HFF-Myc (cell line): ENCODE data around the gene PMAIP1.
A peak's percentile ranks its signal among the peaks of the same experiment; 100 is the strongest.
"Not testable (repeated sequence)": the region's sequence is repeated elsewhere in the genome, so short reads cannot be mapped to it uniquely, and the experiment has no call there.

ENCODE experiments used
- DNase-seq: peaks from one replicate; pipeline ENCODE4 v3.0.0-alpha.2; 2011; ENCODE audit warnings: low read depth; ENCODE audit errors: extremely low read depth
- H3K4me3 ChIP-seq: replicated peaks from 2 replicates; pipeline ENCODE4 v1.5.1; 2011; ENCODE audit warnings: low read depth, mild to moderate bottlenecking, control low read depth, low read length
- CTCF ChIP-seq: IDR thresholded peaks from 2 replicates; pipeline ENCODE4 v1.5.1; 2012; ENCODE audit warnings: mild to moderate bottlenecking, low read depth, low read length, control low read depth; ENCODE audit errors: missing control alignments

PMAIP1 gene

GRCh38 chr18:59899298-59900221 is at the start of gene PMAIP1:
TSS of gene PMAIP1 (plus strand) at chr18:59899996. CDS start at chr18:59900178, 182 bp downstream.
- peak; percentile 92 for DNase-seq
- H3K4me3 ChIP-seq, result peak within 1 kb of the TSS; percentile 87
- TF ChIP-seq CTCF, result no peak

- DNase-seq, result no peak
- TF ChIP-seq CTCF, result no peak
- H3K4me3 ChIP-seq, result no peak overlapping the region
Measured at GRCh38 chr18:59851784-59852399, 47.9 kb upstream of the PMAIP1 start.

DNA sequence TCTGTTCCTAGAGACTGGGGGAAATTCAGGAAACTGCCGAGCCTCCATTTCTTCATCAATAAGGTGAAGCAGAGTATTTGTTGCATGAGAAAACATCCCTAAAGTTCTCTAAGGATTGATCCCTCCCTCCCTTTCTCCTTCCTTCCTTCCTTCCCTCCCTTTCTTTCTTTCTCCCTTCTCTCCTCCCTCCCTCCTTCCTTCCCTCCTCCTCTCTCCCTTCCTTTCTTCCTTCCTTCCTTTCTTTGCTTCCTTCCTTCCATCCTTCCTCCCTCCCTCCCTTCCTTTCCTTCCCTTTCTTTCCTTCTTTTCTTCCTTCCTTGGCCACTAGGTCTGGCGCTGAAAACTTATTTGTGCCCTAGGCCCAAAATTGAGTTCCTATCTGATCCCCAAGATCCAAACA is 47.2 kb upstream of the PMAIP1 start:
- DNase-seq, result no peak
- TF ChIP-seq CTCF, result no peak
- H3K4me3 ChIP-seq, result no peak overlapping the region

GRCh38 chr18:59853380-59853779 is 46.4 kb upstream of the PMAIP1 start:
- no peak for TF ChIP-seq CTCF
- H3K4me3 ChIP-seq, result no peak overlapping the region
- DNase-seq, result no peak

DNA sequence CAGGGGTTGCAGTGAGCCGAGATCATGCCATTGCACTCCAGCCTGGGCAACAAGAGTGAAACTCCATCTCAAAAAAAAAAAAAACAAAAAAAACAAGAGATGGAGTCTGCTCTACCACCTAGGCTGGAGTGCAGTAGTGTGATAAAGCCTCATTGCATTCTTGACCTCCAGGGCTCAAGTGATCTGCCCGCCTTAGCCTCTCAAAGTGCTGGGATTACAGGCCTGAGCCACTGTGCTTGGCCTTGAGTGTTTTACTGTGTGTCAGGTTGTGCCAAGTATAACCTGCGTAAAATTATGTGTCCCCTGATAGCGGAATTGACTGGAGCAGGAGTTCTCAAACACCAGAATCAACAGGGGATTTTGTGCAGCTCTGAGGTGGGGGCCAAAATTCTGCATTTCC is 45.8 kb upstream of the PMAIP1 start:
- H3K4me3 ChIP-seq, DNase-seq: not testable (repeated sequence)

DNA sequence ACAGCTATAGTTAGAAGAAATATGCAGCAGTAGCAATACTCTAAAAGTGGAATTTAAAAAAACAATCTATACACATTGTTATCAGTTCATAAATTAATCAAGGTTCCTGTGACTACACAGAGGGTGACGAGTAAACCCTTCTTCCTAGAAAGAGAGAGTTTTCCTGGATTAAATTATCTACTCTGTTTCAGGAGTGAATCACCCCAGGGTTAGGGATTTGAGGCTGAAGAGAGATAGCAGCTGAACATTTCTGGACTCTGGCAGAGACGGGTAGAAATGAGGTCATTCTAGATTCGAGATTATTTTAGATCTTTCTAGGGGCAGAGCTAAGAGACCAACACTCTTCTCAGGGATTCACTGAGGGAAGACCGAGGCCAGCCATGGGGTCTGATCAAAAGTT is 38.8 kb upstream of the PMAIP1 start:
- H3K4me3 ChIP-seq, result no peak overlapping the region
- TF ChIP-seq CTCF, result no peak
- DNase-seq, result no peak
